HepG2 (cell line): ENCODE measurements around the gene COL5A2. TPM values are rescaled to one million over a fixed set of nuclear protein-coding genes. Genes with fewer than 3 reads are reported as not detected.

Source experiments
- ATAC-seq: fragments of 200-7000 bp; cut with Tn5 transposase; 3 replicates; pipeline ENCODE4 v1.9.1; 2020; ENCODE audit warnings: mild to moderate bottlenecking, moderate library complexity
- BruUV-seq: library from RNA; stranded (reverse); fragments of 400-500 nt; replicated peaks from 2 replicates; lab custom pipeline; 2021; lab: Mats Ljungman, UMichigan
- CTCF ChIA-PET: fragments of 300-600 bp; formaldehyde crosslinking; extraction: SDS; loops from one replicate; lab custom pipeline; 2021; ENCODE audit warnings: low total read pairs, inconsistent platforms, low intra/inter-chr PET ratio; lab: Yijun Ruan, JAX
- POLR2A ChIA-PET: fragments of 350-600 bp; sonication (Branson Sonifier 250); formaldehyde crosslinking; loops from one replicate; lab custom pipeline; 2020; ENCODE audit warnings: antibody characterized with exemption, inconsistent platforms; lab: Yijun Ruan, JAX
- DNase-seq: peaks from one replicate; pipeline ENCODE4 v3.0.0-alpha.2; 2015; ENCODE audit warnings: low spot score
- FAIRE-seq: peaks from 3 replicates; lab custom pipeline; 2011; peaks lifted over from hg19 to GRCh38; lab: Jason Lieb, UNC
- H2AFZ ChIP-seq: one replicate; pipeline ENCODE4 v1.6.1; 2011; ENCODE audit warnings: low read length, inconsistent platforms
- H3K27ac ChIP-seq: fragments of 300-600 bp; 3 replicates; pipeline ENCODE4 v1.8.0; 2011; ENCODE audit warnings: mixed run types, mild to moderate bottlenecking, mixed read lengths, low read length, inconsistent platforms; ENCODE audit not compliant: insufficient read depth; ENCODE audit errors: extremely low read length
- H3K27me3 ChIP-seq, 2 experiments: fragments of 200-600 bp in 1 of 2; 2 replicates in 1 of 2; 3 replicates in 1 of 2; pipeline versions ENCODE4 v1.6.0 to v1.8.0; 2011; ENCODE audit warnings: low read length in 2 of 2, mild to moderate bottlenecking in 2 of 2, moderate library complexity in 2 of 2, inconsistent platforms in 1 of 2; ENCODE audit not compliant: insufficient read depth in 2 of 2, control insufficient read depth in 1 of 2
- H3K36me3 ChIP-seq, 2 experiments: fragments of 200-600 bp in 1 of 2; replicated peaks in 1 of 2; 2 replicates in 1 of 2; 3 replicates in 1 of 2; pipeline versions ENCODE4 v1.5.1 to v1.8.0; 2011; ENCODE audit warnings: low read length in 2 of 2, inconsistent platforms in 1 of 2; ENCODE audit not compliant: insufficient read depth in 2 of 2, control insufficient read depth in 1 of 2
- H3K4me1 ChIP-seq: 2 replicates; pipeline ENCODE4 v1.5.1; 2012; ENCODE audit warnings: low read length, inconsistent platforms; ENCODE audit not compliant: insufficient read depth
- H3K4me2 ChIP-seq: 2 replicates; pipeline ENCODE4 v1.6.0; 2011; ENCODE audit warnings: low read depth, low read length, inconsistent platforms
- H3K4me3 ChIP-seq, 3 experiments: fragments of 200-600 bp in 1 of 3; sonication (generic), shearing (Covaris generic) in 1 of 3; replicated peaks in 1 of 3; 2 replicates each; pipeline ENCODE4 v1.5.1; 2011 to 2016; ENCODE audit warnings: low read length in 3 of 3, inconsistent platforms in 2 of 3, low read depth in 2 of 3, mild to moderate bottlenecking in 2 of 3, control low read depth in 1 of 3, mixed read lengths in 1 of 3; ENCODE audit not compliant: insufficient read depth in 1 of 3
- H3K79me2 ChIP-seq: one replicate; pipeline ENCODE4 v1.6.1; 2011; ENCODE audit warnings: low read length, inconsistent platforms; ENCODE audit not compliant: insufficient read depth
- H3K9ac ChIP-seq: 2 replicates; pipeline ENCODE4 v1.6.0; 2011; ENCODE audit warnings: mild to moderate bottlenecking, low read depth, low read length, inconsistent platforms; ENCODE audit not compliant: insufficient read depth
- H3K9me3 ChIP-seq: 2 replicates; pipeline ENCODE4 v1.5.1; 2012; ENCODE audit warnings: mild to moderate bottlenecking, low read length
- H4K20me1 ChIP-seq: 2 replicates; pipeline ENCODE4 v1.6.0; 2011; ENCODE audit warnings: inconsistent platforms, mild to moderate bottlenecking, low read length, moderate library complexity; ENCODE audit not compliant: insufficient read depth
- BATF2 ChIP-seq: sonication (generic); formaldehyde crosslinking; IDR thresholded peaks from 2 replicates; pipeline ENCODE4 v1.8.0; 2022; ENCODE audit warnings: mild to moderate bottlenecking, missing genetic modification reagents, moderate library complexity
- FOSL1 ChIP-seq: sonication (generic); formaldehyde crosslinking; IDR thresholded peaks from 2 replicates; pipeline ENCODE4 v1.9.0; 2021; ENCODE audit warnings: missing genetic modification reagents, borderline replicate concordance
- FOXM1 ChIP-seq: sonication (generic); formaldehyde crosslinking; IDR thresholded peaks from 2 replicates; pipeline ENCODE4 v1.5.0; 2020; ENCODE audit warnings: missing genetic modification reagents
- MTA3 ChIP-seq: sonication (generic); formaldehyde crosslinking; IDR thresholded peaks from 2 replicates; pipeline ENCODE4 v1.4.0; 2020; ENCODE audit warnings: missing genetic modification reagents
- PTBP1 ChIP-seq: fragments of 200-400 bp; formaldehyde crosslinking; IDR thresholded peaks from 2 replicates; pipeline ENCODE4 v1.6.1; 2018; ENCODE audit warnings: low read length, low read depth; ENCODE audit not compliant: poor library complexity, severe bottlenecking
- SCMH1 ChIP-seq: sonication (generic); formaldehyde crosslinking; IDR thresholded peaks from 2 replicates; pipeline ENCODE4 v1.9.0; 2021; ENCODE audit warnings: missing genetic modification reagents, mild to moderate bottlenecking, borderline replicate concordance
- ZMYM4 ChIP-seq: sonication (generic); formaldehyde crosslinking; IDR thresholded peaks from 2 replicates; pipeline ENCODE4 v1.8.1; 2023; ENCODE audit warnings: mild to moderate bottlenecking, missing genetic modification reagents
- ZNF160 ChIP-seq: sonication (generic); formaldehyde crosslinking; IDR thresholded peaks from 2 replicates; pipeline ENCODE4 v1.8.0; 2022; ENCODE audit warnings: mild to moderate bottlenecking, inconsistent platforms, missing genetic modification reagents
- ZNF230 ChIP-seq: sonication (generic); formaldehyde crosslinking; IDR thresholded peaks from 2 replicates; pipeline ENCODE4 v1.4.0; 2020; ENCODE audit warnings: mild to moderate bottlenecking, missing genetic modification reagents
- ZNF232 ChIP-seq: sonication (generic); formaldehyde crosslinking; IDR thresholded peaks from 2 replicates; pipeline ENCODE4 v1.4.0; 2020; ENCODE audit warnings: missing genetic modification reagents, borderline replicate concordance
- ZNF326 ChIP-seq: sonication (generic); formaldehyde crosslinking; IDR thresholded peaks from 2 replicates; pipeline ENCODE4 v1.4.0; 2020; ENCODE audit warnings: missing genetic modification reagents, borderline replicate concordance
- ZNF446 ChIP-seq: sonication (generic); formaldehyde crosslinking; IDR thresholded peaks from 2 replicates; pipeline ENCODE4 v1.5.0; 2020; ENCODE audit warnings: mild to moderate bottlenecking, missing genetic modification reagents
- ZNF513 ChIP-seq: sonication (generic); formaldehyde crosslinking; conservative IDR thresholded peaks from 2 replicates; pipeline ENCODE4 v1.5.0; 2020; ENCODE audit warnings: missing genetic modification reagents
- ZNF598 ChIP-seq: sonication (generic); formaldehyde crosslinking; IDR thresholded peaks from 2 replicates; pipeline ENCODE4 v1.5.1; 2020; ENCODE audit warnings: mild to moderate bottlenecking, missing genetic modification reagents, borderline replicate concordance
- WGBS: methylation state at CpG from one replicate; pipeline ENCODE4 v1.1.6; 2017; ENCODE audit warnings: low lambda C conversion rate; 5-methylcytosine and 5-hydroxymethylcytosine counted together
- in situ Hi-C: cut with HindIII; loops from 2 replicates; pipeline ENCODE4 v1.10.0; 2017; ENCODE audit warnings: low pct_unique_long_range_greater_than_20kb; ENCODE audit not compliant: extremely low pct_ligation_motif_present
- intact Hi-C: fragments of 100-400 bp; cut with micrococcal nuclease; formaldehyde crosslinking; loops from one replicate; pipeline ENCODE4 v1.10.0; 2022; ENCODE audit not compliant: unreplicated experiment
- polyA plus RNA-seq, 8 experiments: library from polyadenylated mRNA; depleted of rRNA in 3 of 8; stranded (reverse) in 7 of 8; unstranded in 1 of 8; fragments of >200 nt; fragmentation: Illumina TruSeq in 4 of 8; extraction: Trizol in 4 of 8; gene quantifications; 2 replicates each; pipeline versions ENCODE4 v1.2.1 to v1.2.3, GENCODE V29; 2011 to 2016; ENCODE audit warnings: low read depth in 4 of 8, missing spikeins in 1 of 8, mixed read lengths in 1 of 8; ENCODE audit not compliant: insufficient read depth in 1 of 8
- total RNA-seq, 5 experiments: library from RNA; depleted of rRNA; stranded (reverse); fragments of >200 nt; fragmentation: Illumina TruSeq; extraction: Trizol; gene quantifications; 2 replicates each; pipeline ENCODE4 v1.2.3, GENCODE V29; 2016; ENCODE audit warnings: low read depth in 1 of 5

Gene COL5A2
- total and polyA plus RNA-seq, 2 of the 13 experiments (the other 11 are each of a cell fraction or from before 2014, with no cell fraction given) = 0.83 to 1.5 TPM

GRCh38 chr2:189083606-189084005 is 96.0 kb downstream of the COL5A2 start:
- FAIRE-seq (no peak), ATAC-seq (no peak), DNase-seq (no peak)
- Histone ChIP-seq H2AFZ (no peak overlapping the region), H4K20me1 (no peaks in the 10 kb centered on the region), H3K79me2 (no peaks in the 10 kb centered on the region), H3K4me2 (no peak overlapping the region), H3K27ac (no peak overlapping the region), H3K4me1 (no peaks in the 10 kb centered on the region), H3K9me3 (no peaks in the 10 kb centered on the region), H3K9ac (no peak overlapping the region), H3K27me3 (no peaks in the 10 kb centered on the region), H3K36me3 (no peaks in the 10 kb centered on the region), H3K4me3 (no peak overlapping the region)
- POLR2A ChIA-PET = no interaction called here
- intact Hi-C loops = no loop called here
- 62% methylated on average over 3 of the region's 3 CpGs for WGBS
- in situ Hi-C loops = no loop called here
- TF ChIP-seq FOXM1 (no peak), ZNF513 (CRISPR knock-in tag) (no peak), ZNF326 (CRISPR knock-in tag) (no peak), ZNF232 (CRISPR knock-in tag) (no peak), ZNF598 (CRISPR knock-in tag) (no peak)
- CTCF ChIA-PET = no interaction called here
- no TSS peak for BruUV-seq

- Histone ChIP-seq H3K9me3 (no peaks in the 10 kb centered on the region), H3K9ac (no peak overlapping the region), H3K36me3 (no peaks in the 10 kb centered on the region), H3K79me2 (no peaks in the 10 kb centered on the region), H3K27me3 (no peaks in the 10 kb centered on the region), H3K27ac (no peak overlapping the region), H3K4me2 (no peak overlapping the region), H3K4me1 (no peaks in the 10 kb centered on the region), H2AFZ (no peak overlapping the region), H4K20me1 (no peaks in the 10 kb centered on the region), H3K4me3 (no peak overlapping the region)
- ChIA-PET POLR2A (no interaction called here), CTCF (no interaction called here)
- ATAC-seq (no peak), DNase-seq (no peak), FAIRE-seq (no peak)
- intact Hi-C loops = no loop called here
- no TSS peak for BruUV-seq
- in situ Hi-C loops = no loop called here
- 58% methylated on average over 2 of the region's 2 CpGs for WGBS
- TF ChIP-seq ZNF230 (CRISPR knock-in tag) (no peak), ZMYM4 (CRISPR knock-in tag) (no peak), ZNF160 (CRISPR knock-in tag) (no peak), PTBP1 (no peak), ZNF513 (CRISPR knock-in tag) (no peak), BATF2 (no peak), FOSL1 (CRISPR knock-in tag) (no peak), ZNF446 (no peak), SCMH1 (CRISPR knock-in tag) (no peak), MTA3 (CRISPR knock-in tag) (no peak)
These were observed 96.5 kb downstream of the COL5A2 start for GRCh38 chr2:189083106-189083505.
